ENCODE measurements around the gene OR52N2. TPM values are rescaled to one million over a fixed set of nuclear protein-coding genes. Genes with fewer than 3 reads are reported as not detected.

The OR52N2 gene
- total RNA-seq (2022; extraction: Qiagen RNA extraction) = not detected in 5 replicates

GRCh38 chr11:5808500-5809121 is at the start of gene OR52N2:
Gene OR52N2 (plus strand): TSS chr11:5808924. CDS start chr11:5820336, 11,412 bp downstream.

GRCh38 chr11:5783255-5783654 is 25.5 kb upstream of the OR52N2 start, which contains the start of gene OR52N5:
Gene OR52N5 (minus strand): TSS chr11:5783355. CDS start chr11:5778634, 4,721 bp downstream.

GRCh38 chr11:5791165-5791564 is 17.6 kb upstream of the OR52N2 start, which contains the start of gene OR52N1:
Gene OR52N1 (minus strand): TSS chr11:5791265. CDS start chr11:5788816, 2,449 bp downstream.

GRCh38 chr11:5841797-5842196 is 33.1 kb downstream of the OR52N2 start, which contains the start of gene OR52E6:
Gene OR52E6 (minus strand): TSS chr11:5841897. CDS start chr11:5841897, 0 bp downstream.

GRCh38 chr11:5857590-5857989 is 48.9 kb downstream of the OR52N2 start, which contains the start of gene OR52E8:
Gene OR52E8 (minus strand): TSS chr11:5857690. CDS start chr11:5857690, 0 bp downstream.

Other genes starting within 250 kb of the OR52N2 start
- gene OR52B6, start 228.0 kb upstream of the OR52N2 start, total RNA-seq (2022; extraction: Qiagen RNA extraction) = not detected in 5 replicates
- gene TRIM6, start 212.3 kb upstream of the OR52N2 start, total RNA-seq (2022; extraction: Qiagen RNA extraction) = 6.7 to 8.4 TPM (median 7.5 TPM) in 5 replicates
- gene TRIM34, start 183.9 kb upstream of the OR52N2 start, total RNA-seq (2022; extraction: Qiagen RNA extraction) = 2.6 to 2.9 TPM (median 2.7 TPM) in 5 replicates
- gene TRIM5, start 123.8 kb upstream of the OR52N2 start, total RNA-seq (2022; extraction: Qiagen RNA extraction) = 8.6 to 10.0 TPM (median 9.2 TPM) in 5 replicates
- gene TRIM22, start 119.1 kb upstream of the OR52N2 start, total RNA-seq (2022; extraction: Qiagen RNA extraction) = 0.73 to 1.5 TPM (median 0.84 TPM) in 5 replicates
- not detected in 5 replicates for gene OR56B1, start 72.5 kb upstream of the OR52N2 start, total RNA-seq (2022; extraction: Qiagen RNA extraction)
- not detected in 5 replicates for gene OR52N4, start 54.7 kb upstream of the OR52N2 start, total RNA-seq (2022; extraction: Qiagen RNA extraction)
- gene OR52N5, start 25.6 kb upstream of the OR52N2 start, total RNA-seq (2022; extraction: Qiagen RNA extraction) = not detected in 5 replicates
- not detected in 5 replicates for gene OR52N1, start 17.7 kb upstream of the OR52N2 start, total RNA-seq (2022; extraction: Qiagen RNA extraction)
- gene OR52E6, start 33.0 kb downstream of the OR52N2 start, total RNA-seq (2022; extraction: Qiagen RNA extraction) = not detected in 5 replicates
- not detected in 5 replicates for gene OR52E8, start 48.8 kb downstream of the OR52N2 start, total RNA-seq (2022; extraction: Qiagen RNA extraction)
- gene OR52E4, start 71.7 kb downstream of the OR52N2 start, total RNA-seq (2022; extraction: Qiagen RNA extraction) = not detected in 5 replicates
- gene OR52E5, start 84.3 kb downstream of the OR52N2 start, total RNA-seq (2022; extraction: Qiagen RNA extraction) = not detected in 5 replicates
- gene OR56A3, start 133.3 kb downstream of the OR52N2 start, total RNA-seq (2022; extraction: Qiagen RNA extraction) = not detected in 5 replicates
- gene OR56A5, start 159.6 kb downstream of the OR52N2 start, total RNA-seq (2022; extraction: Qiagen RNA extraction) = not detected in 5 replicates
- gene OR52L1, start 178.1 kb downstream of the OR52N2 start, total RNA-seq (2022; extraction: Qiagen RNA extraction) = not detected in 5 replicates
- not detected in 5 replicates for gene OR56A4, start 198.0 kb downstream of the OR52N2 start, total RNA-seq (2022; extraction: Qiagen RNA extraction)
- gene OR56A1, start 221.8 kb downstream of the OR52N2 start, total RNA-seq (2022; extraction: Qiagen RNA extraction) = not detected in 5 replicates

Data from A549 treated with dexamethasone at 1 μM for 4 hours (cell line).